Measurements from ENCODE around the gene KIFC1.

DNA sequence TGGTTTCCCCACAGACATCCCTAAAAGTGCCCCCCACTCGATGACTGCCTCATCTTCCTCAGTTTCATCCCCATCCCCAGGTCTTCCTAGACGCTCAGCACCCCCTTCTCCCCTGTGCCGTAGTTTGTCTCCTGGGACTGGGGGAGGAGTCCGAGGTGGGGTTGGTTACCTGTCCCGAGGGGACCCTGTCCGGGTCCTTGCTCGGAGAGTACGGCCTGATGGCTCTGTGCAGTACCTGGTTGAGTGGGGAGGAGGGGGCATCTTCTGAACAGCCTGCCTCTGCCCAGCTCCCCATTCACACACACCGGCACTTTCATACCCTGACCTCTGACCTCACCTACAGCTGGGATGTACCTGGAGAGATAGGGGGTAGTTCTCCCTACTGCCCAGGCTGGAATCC is 24.2 kb downstream of the KIFC1 start:
- TF ChIP-seq POLR2A (IDR thresholded peaks at IDR 0.05; ENCODE audit: low read depth, low read length): no peak
- TF ChIP-seq POLR2AphosphoS5 (IDR thresholded peaks at IDR 0.05; ENCODE audit: low read depth, low read length): no peak
- TF ChIP-seq TAF1 (IDR thresholded peaks at IDR 0.05; ENCODE audit: borderline replicate concordance, low read depth, low read length): no peak
